ENCODE results near the gene NCF2.
"Not testable (repeated sequence)": the region's sequence is repeated elsewhere in the genome, so short reads cannot be mapped to it uniquely, and the experiment has no call there.

Gene NCF2

GRCh38 chr1:183590244-183591191 is at the start of gene NCF2:
TSS of gene NCF2 (minus strand) at chr1:183590459. CDS start at chr1:183590329, 130 bp downstream.
- no peak for DNase-seq

- DNase-seq = no peak
Observed at GRCh38 chr1:183638649-183639387, 48.6 kb upstream of the NCF2 start.

- DNase-seq = no peak
Observed at GRCh38 chr1:183636783-183637182, 46.5 kb upstream of the NCF2 start.

- DNase-seq = no peak
Observed at GRCh38 chr1:183636334-183636682, 46.0 kb upstream of the NCF2 start.

GRCh38 chr1:183635606-183636333 is 45.5 kb upstream of the NCF2 start, which contains the start of gene ARPC5:
TSS of gene ARPC5 (minus strand) at chr1:183635783. CDS start at chr1:183635659, 124 bp downstream.
- peak; percentile 96 for DNase-seq

GRCh38 chr1:183635099-183635605 is 44.9 kb upstream of the NCF2 start:
- DNase-seq = peak; percentile 3

- DNase-seq = no peak
Observed at GRCh38 chr1:183634429-183635065, 44.3 kb upstream of the NCF2 start.

- peak; percentile 2 for DNase-seq
Observed at GRCh38 chr1:183633676-183634343, 43.6 kb upstream of the NCF2 start.

- DNase-seq = no peak
Observed at GRCh38 chr1:183632964-183633363, 42.7 kb upstream of the NCF2 start.

GRCh38 chr1:183632114-183632513 is 41.9 kb upstream of the NCF2 start:
- DNase-seq = no peak

GRCh38 chr1:183630748-183631147 is 40.5 kb upstream of the NCF2 start:
- no peak for DNase-seq

GRCh38 chr1:183628537-183628936 is 38.3 kb upstream of the NCF2 start:
- no peak for DNase-seq

- not testable (repeated sequence) for DNase-seq
Observed at GRCh38 chr1:183626236-183626635, 36.0 kb upstream of the NCF2 start.

GRCh38 chr1:183622884-183623785 is 32.9 kb upstream of the NCF2 start:
- DNase-seq = peak; percentile 11

- DNase-seq = no peak
Observed at GRCh38 chr1:183622013-183622412, 31.8 kb upstream of the NCF2 start.

GRCh38 chr1:183620311-183620710 is 30.1 kb upstream of the NCF2 start:
- no peak for DNase-seq

- DNase-seq = no peak
Observed at GRCh38 chr1:183619781-183620180, 29.5 kb upstream of the NCF2 start.

GRCh38 chr1:183618202-183618601 is 27.9 kb upstream of the NCF2 start:
- not testable (repeated sequence) for DNase-seq

- not testable (repeated sequence) for DNase-seq
Observed at GRCh38 chr1:183612975-183613374, 22.7 kb upstream of the NCF2 start.

GRCh38 chr1:183612407-183612806 is 22.1 kb upstream of the NCF2 start:
- DNase-seq = no peak

- DNase-seq = no peak
Observed at GRCh38 chr1:183611021-183611420, 20.8 kb upstream of the NCF2 start.
